ENCODE results near the gene MYZAP. TPM values are rescaled to one million over a fixed set of nuclear protein-coding genes. Genes with fewer than 3 reads are reported as not detected.
A peak's percentile ranks its signal among the peaks of the same experiment; 100 is the strongest.

MYZAP gene
- total RNA-seq, 1 experiment from 2014 or later: 6.4 TPM

GRCh38 chr15:57705746-57706404, 114.2 kb downstream of the MYZAP start:
- H3K9me3 Mint-ChIP-seq (ENCODE audit: unreplicated experiment): no peaks in the 10 kb centered on the region
- Histone ChIP-seq H3K4me1 (peaks cover 10% of the 10 kb centered on the region; the same call in 1 of the 2 replicates), H3K9me3 (no peaks in the 10 kb centered on the region), H3K27me3 (replicated peaks; ENCODE audit: control insufficient read depth, insufficient read depth, low read length) (no peaks in the 10 kb centered on the region), H3K36me3 (ENCODE audit: control insufficient read depth, insufficient read depth, low read length) (no peaks in the 10 kb centered on the region; the same call in 1 of the 2 replicates), H3K4me3 (ENCODE audit: low read depth, low read length) (peak overlapping the region; percentile 98)
- peak overlapping the region; percentile 81 for H3K4me3 Mint-ChIP-seq (ENCODE audit: unreplicated experiment)
- H3K36me3 Mint-ChIP-seq (ENCODE audit: insufficient read depth, unreplicated experiment): peaks cover 39% of the 10 kb centered on the region
- ChIA-PET CTCF (interaction anchor here (0.6 to 2.0 kb wide), 2 partner anchors 27 to 1460 kb away, joined by 3 to 15 read pairs; no protein-coding TSS in a partner anchor), POLR2A (interaction anchor here (0.7 to 1.8 kb wide), 7 partner anchors 15 to 154 kb away, joined by 3 to 7 read pairs (median 4); no protein-coding TSS in a partner anchor)
- H3K27ac Mint-ChIP-seq (ENCODE audit: unreplicated experiment): peak overlapping the region; percentile 82
- intact Hi-C loops (cut with micrococcal nuclease; ENCODE audit: unreplicated experiment): loop anchor here (1.0 kb wide), 1 partner anchor 31 kb away; no protein-coding TSS in a partner anchor
- TF ChIP-seq, protein P1, sequence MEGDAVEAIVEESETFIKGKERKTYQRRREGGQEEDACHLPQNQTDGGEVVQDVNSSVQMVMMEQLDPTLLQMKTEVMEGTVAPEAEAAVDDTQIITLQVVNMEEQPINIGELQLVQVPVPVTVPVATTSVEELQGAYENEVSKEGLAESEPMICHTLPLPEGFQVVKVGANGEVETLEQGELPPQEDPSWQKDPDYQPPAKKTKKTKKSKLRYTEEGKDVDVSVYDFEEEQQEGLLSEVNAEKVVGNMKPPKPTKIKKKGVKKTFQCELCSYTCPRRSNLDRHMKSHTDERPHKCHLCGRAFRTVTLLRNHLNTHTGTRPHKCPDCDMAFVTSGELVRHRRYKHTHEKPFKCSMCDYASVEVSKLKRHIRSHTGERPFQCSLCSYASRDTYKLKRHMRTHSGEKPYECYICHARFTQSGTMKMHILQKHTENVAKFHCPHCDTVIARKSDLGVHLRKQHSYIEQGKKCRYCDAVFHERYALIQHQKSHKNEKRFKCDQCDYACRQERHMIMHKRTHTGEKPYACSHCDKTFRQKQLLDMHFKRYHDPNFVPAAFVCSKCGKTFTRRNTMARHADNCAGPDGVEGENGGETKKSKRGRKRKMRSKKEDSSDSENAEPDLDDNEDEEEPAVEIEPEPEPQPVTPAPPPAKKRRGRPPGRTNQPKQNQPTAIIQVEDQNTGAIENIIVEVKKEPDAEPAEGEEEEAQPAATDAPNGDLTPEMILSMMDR (IDR thresholded peaks at IDR 0.05; ENCODE audit: insufficient read depth in 1 of 2, low read depth in 1 of 2, low read length in 1 of 2, severe bottlenecking in 1 of 2, unreplicated experiment in 1 of 2): no peak
- H3K27me3 Mint-ChIP-seq (ENCODE audit: insufficient read depth, unreplicated experiment): peaks cover 4% of the 10 kb centered on the region
- peaks cover 8% of the 10 kb centered on the region for H3K4me1 Mint-ChIP-seq (ENCODE audit: low read depth, unreplicated experiment)
- DNase-seq: no peak
- BruUV-seq (replicated peaks): TSS peak; percentile 99

DNA sequence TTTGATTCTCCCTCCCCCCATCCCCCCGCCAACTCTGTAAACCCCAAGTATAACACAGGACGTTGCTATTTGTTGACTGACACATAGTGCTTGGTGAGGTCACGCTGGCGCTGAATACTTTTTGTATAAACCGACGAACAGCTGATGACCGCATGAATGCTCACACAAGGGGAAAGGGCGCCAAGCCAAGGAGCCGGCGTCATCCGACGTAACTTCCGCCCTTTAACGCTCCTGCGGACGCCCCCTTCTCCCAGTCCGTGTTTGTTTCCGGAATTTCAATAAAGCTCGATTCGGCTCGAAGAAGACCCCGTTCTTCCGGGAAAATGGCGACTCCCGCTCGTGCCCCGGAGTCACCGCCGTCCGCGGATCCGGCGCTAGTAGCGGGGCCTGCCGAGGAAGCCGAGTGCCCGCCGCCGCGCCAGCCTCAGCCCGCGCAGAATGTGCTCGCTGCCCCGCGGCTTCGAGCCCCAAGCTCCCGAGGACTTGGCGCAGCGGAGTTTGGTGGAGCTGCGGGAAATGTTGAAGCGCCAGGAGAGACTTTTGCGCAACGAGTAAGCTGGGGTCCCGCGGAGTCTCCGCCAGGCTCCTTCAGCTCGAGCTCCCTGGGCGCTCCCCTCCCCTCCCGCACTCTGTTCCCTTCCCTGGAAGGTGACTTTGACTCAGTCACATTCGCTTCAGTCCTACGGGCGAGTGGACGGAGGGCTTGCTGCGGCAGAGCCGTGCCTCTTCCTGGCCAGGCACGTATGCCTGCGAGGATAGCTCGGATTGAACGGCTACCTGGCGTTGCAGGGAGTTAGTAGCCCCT, 114.9 kb downstream of the MYZAP start, which contains the start of gene POLR2M:
Gene POLR2M (plus strand): TSS at position 310 of the 805 bp plus-strand sequence. CDS start 129 bp downstream, at position 439.
- TF ChIP-seq, protein P1 (IDR thresholded peaks at IDR 0.05; ENCODE audit: insufficient read depth in 1 of 2, low read depth in 1 of 2, low read length in 1 of 2, severe bottlenecking in 1 of 2, unreplicated experiment in 1 of 2): no peak
- BruUV-seq (replicated peaks): no TSS peak
- Mint-ChIP-seq H3K4me1 (ENCODE audit: low read depth, unreplicated experiment) (peaks cover 8% of the 10 kb centered on the region), H3K9me3 (ENCODE audit: unreplicated experiment) (no peaks in the 10 kb centered on the region), H3K4me3 (ENCODE audit: unreplicated experiment) (peak within 1 kb of the TSS; percentile 81), H3K27me3 (ENCODE audit: insufficient read depth, unreplicated experiment) (no peaks in the 10 kb centered on the region), H3K36me3 (ENCODE audit: insufficient read depth, unreplicated experiment) (peaks cover 46% of the 10 kb centered on the region), H3K27ac (ENCODE audit: unreplicated experiment) (peak within 1 kb of the TSS; percentile 82)
- CTCF ChIA-PET: interaction anchor here (0.5 to 2.0 kb wide), 8 partner anchors 27 to 1944 kb away, joined by 3 to 15 read pairs (median 4); no protein-coding TSS in a partner anchor
- POLR2A ChIA-PET: interaction anchor here (0.5 to 1.8 kb wide), 10 partner anchors 14 to 155 kb away, joined by 3 to 7 read pairs (median 4); no protein-coding TSS in a partner anchor
- DNase-seq: peak; percentile 88 to 92
- H3K36me3 ChIP-seq (ENCODE audit: control insufficient read depth, insufficient read depth, low read length): no peaks in the 10 kb centered on the region; the same call in 1 of the 2 replicates
- H3K9me3 ChIP-seq: no peaks in the 10 kb centered on the region
- H3K4me3 ChIP-seq (ENCODE audit: low read depth, low read length): peak within 1 kb of the TSS; percentile 98
- no peaks in the 10 kb centered on the region for H3K27me3 ChIP-seq (replicated peaks; ENCODE audit: control insufficient read depth, insufficient read depth, low read length)
- intact Hi-C loops (cut with micrococcal nuclease; ENCODE audit: unreplicated experiment): loop anchor here (1.0 kb wide), 2 partner anchors 31 to 39 kb away; no protein-coding TSS in a partner anchor
- peaks cover 10% of the 10 kb centered on the region; the same call in 1 of the 2 replicates for H3K4me1 ChIP-seq

DNA sequence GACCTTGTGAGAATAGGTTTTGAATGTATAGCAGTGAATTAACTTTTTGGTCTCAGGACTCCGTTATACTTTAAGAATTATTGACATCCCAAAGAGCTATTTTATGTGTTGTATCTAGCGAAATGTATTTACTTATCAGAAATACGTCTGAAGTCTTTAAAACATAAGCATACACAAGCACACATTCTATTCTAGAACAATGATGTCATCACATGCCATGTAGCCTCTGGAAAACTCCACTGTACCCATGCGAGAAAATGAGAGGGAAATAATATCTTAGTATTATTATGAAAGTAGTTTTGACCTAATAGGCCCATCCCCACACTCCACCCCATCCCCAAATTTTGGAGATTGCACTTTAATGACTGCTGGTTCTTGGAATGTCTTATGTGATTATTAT, 116.3 kb downstream of the MYZAP start:
- H3K27me3 Mint-ChIP-seq (ENCODE audit: insufficient read depth, unreplicated experiment): no peaks in the 10 kb centered on the region
- no peak overlapping the region for H3K27ac Mint-ChIP-seq (ENCODE audit: unreplicated experiment)
- intact Hi-C loops (cut with micrococcal nuclease; ENCODE audit: unreplicated experiment): no loop called here
- peaks cover 1% of the 10 kb centered on the region; the same call in 1 of the 2 replicates for H3K36me3 ChIP-seq (ENCODE audit: control insufficient read depth, insufficient read depth, low read length)
- peaks cover 10% of the 10 kb centered on the region; the same call in 1 of the 2 replicates for H3K4me1 ChIP-seq
- H3K27me3 ChIP-seq (replicated peaks; ENCODE audit: control insufficient read depth, insufficient read depth, low read length): no peaks in the 10 kb centered on the region
- no peaks in the 10 kb centered on the region for H3K9me3 ChIP-seq
- TF ChIP-seq, protein P1 (IDR thresholded peaks at IDR 0.05; ENCODE audit: insufficient read depth in 1 of 2, low read depth in 1 of 2, low read length in 1 of 2, severe bottlenecking in 1 of 2, unreplicated experiment in 1 of 2): no peak
- H3K4me3 Mint-ChIP-seq (ENCODE audit: unreplicated experiment): peak overlapping the region; percentile 81
- no peak for DNase-seq
- peak overlapping the region; percentile 98 for H3K4me3 ChIP-seq (ENCODE audit: low read depth, low read length)
- BruUV-seq (replicated peaks): no TSS peak
- H3K36me3 Mint-ChIP-seq (ENCODE audit: insufficient read depth, unreplicated experiment): peaks cover 61% of the 10 kb centered on the region
- ChIA-PET POLR2A (interaction anchor here (1.2 kb wide), 1 partner anchor 148 kb away, joined by 4 read pairs; no protein-coding TSS in a partner anchor), CTCF (interaction anchor here (1.4 to 2.0 kb wide), 3 partner anchors 25 to 153 kb away, joined by 3 to 15 read pairs (median 4); no protein-coding TSS in a partner anchor)
- H3K4me1 Mint-ChIP-seq (ENCODE audit: low read depth, unreplicated experiment): peaks cover 8% of the 10 kb centered on the region
- no peaks in the 10 kb centered on the region for H3K9me3 Mint-ChIP-seq (ENCODE audit: unreplicated experiment)
